ENCODE results near the gene ST8SIA4.

ST8SIA4 gene

GRCh38 chr5:100852051-100852450, 51.0 kb downstream of the ST8SIA4 start (continued):
- TF ChIP-seq CREB5 (CRISPR knock-in tag; IDR thresholded peaks at IDR 0.05; ENCODE audit: low read depth) = no peak
- TF ChIP-seq ZNF8 (CRISPR knock-in tag; IDR thresholded peaks at IDR 0.05) = no peak

DNA sequence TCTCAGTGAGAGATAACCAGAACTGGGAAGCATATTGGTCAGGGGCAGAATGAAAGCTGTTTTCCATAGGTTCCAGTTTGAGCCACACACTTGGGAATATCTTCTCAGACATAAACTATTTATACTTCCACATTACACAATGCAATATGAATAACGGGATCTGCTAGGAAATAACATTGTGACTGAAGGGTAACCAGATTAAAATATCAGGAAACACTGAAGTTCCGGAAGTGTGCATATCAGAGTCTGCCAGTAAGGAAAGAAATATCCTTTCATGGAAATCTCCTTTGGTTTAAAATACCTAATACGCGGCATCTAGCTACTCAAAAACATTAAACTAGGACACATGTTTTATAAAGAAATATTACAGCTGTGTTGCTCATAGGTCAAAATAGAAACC, 56.3 kb downstream of the ST8SIA4 start:
- ATAC-seq = peak; percentile 54
- TF ChIP-seq SNAI2 (CRISPR knock-in tag; IDR thresholded peaks at IDR 0.05) (no peak), GLIS3 (CRISPR knock-in tag; IDR thresholded peaks at IDR 0.05) (no peak), PPARA (CRISPR knock-in tag; IDR thresholded peaks at IDR 0.05; ENCODE audit: borderline replicate concordance) (no peak), CSDC2 (CRISPR knock-in tag; IDR thresholded peaks at IDR 0.05) (no peak), CSRNP3 (CRISPR knock-in tag; IDR thresholded peaks at IDR 0.05) (no peak), POU6F1 (CRISPR knock-in tag; IDR thresholded peaks at IDR 0.05; ENCODE audit: borderline replicate concordance, low read depth) (no peak), ESRRG (CRISPR knock-in tag; IDR thresholded peaks at IDR 0.05) (no peak), TSHZ2 (CRISPR knock-in tag; IDR thresholded peaks at IDR 0.05) (no peak), BACH2 (CRISPR knock-in tag; IDR thresholded peaks at IDR 0.05; ENCODE audit: borderline replicate concordance) (no peak), ZNF8 (CRISPR knock-in tag; IDR thresholded peaks at IDR 0.05) (no peak), ZNF565 (CRISPR knock-in tag; conservative IDR thresholded peaks at IDR 0.05; ENCODE audit: low read depth) (no peak), ZFP30 (CRISPR knock-in tag; IDR thresholded peaks at IDR 0.05) (no peak), ISL1 (CRISPR knock-in tag; IDR thresholded peaks at IDR 0.05) (no peak), TOX (CRISPR knock-in tag; IDR thresholded peaks at IDR 0.05; ENCODE audit: borderline replicate concordance) (no peak), RARB (CRISPR knock-in tag; IDR thresholded peaks at IDR 0.05) (no peak), CREB5 (CRISPR knock-in tag; IDR thresholded peaks at IDR 0.05; ENCODE audit: low read depth) (no peak), OSR1 (CRISPR knock-in tag; IDR thresholded peaks at IDR 0.05) (no peak), ZNF70 (CRISPR knock-in tag; IDR thresholded peaks at IDR 0.05) (no peak)
- TF ChIP-seq, protein P1, sequence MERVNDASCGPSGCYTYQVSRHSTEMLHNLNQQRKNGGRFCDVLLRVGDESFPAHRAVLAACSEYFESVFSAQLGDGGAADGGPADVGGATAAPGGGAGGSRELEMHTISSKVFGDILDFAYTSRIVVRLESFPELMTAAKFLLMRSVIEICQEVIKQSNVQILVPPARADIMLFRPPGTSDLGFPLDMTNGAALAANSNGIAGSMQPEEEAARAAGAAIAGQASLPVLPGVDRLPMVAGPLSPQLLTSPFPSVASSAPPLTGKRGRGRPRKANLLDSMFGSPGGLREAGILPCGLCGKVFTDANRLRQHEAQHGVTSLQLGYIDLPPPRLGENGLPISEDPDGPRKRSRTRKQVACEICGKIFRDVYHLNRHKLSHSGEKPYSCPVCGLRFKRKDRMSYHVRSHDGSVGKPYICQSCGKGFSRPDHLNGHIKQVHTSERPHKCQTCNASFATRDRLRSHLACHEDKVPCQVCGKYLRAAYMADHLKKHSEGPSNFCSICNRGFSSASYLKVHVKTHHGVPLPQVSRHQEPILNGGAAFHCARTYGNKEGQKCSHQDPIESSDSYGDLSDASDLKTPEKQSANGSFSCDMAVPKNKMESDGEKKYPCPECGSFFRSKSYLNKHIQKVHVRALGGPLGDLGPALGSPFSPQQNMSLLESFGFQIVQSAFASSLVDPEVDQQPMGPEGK (CRISPR knock-in tag; IDR thresholded peaks at IDR 0.05; ENCODE audit: borderline replicate concordance) = no peak

DNA sequence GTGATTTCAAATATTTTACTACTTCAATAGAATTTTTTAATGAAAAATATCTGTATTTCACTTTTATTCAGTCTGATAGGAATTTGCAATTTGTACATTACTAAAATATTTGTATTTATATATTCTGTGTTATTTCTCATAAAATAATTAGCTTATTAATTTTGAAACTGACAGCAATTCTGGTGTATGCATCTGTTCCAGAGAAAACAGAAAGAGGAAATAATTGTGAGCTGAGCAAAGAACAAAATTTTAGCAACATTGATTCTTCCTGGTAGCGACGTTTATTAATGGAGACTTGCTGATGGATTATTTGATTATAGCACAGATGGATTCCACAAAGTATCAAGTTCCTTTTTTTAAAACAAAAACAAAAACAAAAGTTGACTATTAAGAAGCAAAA, 61.0 kb downstream of the ST8SIA4 start:
- ATAC-seq = no peak
- no peak for TF ChIP-seq ISL1 (CRISPR knock-in tag; IDR thresholded peaks at IDR 0.05)
- TF ChIP-seq TOX (CRISPR knock-in tag; IDR thresholded peaks at IDR 0.05; ENCODE audit: borderline replicate concordance) = no peak
- TF ChIP-seq ZFP30 (CRISPR knock-in tag; IDR thresholded peaks at IDR 0.05) = no peak
- TF ChIP-seq GLIS3 (CRISPR knock-in tag; IDR thresholded peaks at IDR 0.05) = no peak
- TF ChIP-seq ESRRG (CRISPR knock-in tag; IDR thresholded peaks at IDR 0.05) = no peak
- no peak for TF ChIP-seq CSDC2 (CRISPR knock-in tag; IDR thresholded peaks at IDR 0.05)
- no peak for TF ChIP-seq ZNF70 (CRISPR knock-in tag; IDR thresholded peaks at IDR 0.05)
- TF ChIP-seq POU6F1 (CRISPR knock-in tag; IDR thresholded peaks at IDR 0.05; ENCODE audit: borderline replicate concordance, low read depth) = no peak

Data from SK-N-SH treated with all-trans-retinoic acid at 6 μM for 48 hours (cell line).